ENCODE data around the gene BRD7.

The BRD7 gene

GRCh38 chr16:50275428-50276325 lies 93.1 kb downstream of the BRD7 start:
- Histone ChIP-seq H3K27ac (replicated peaks; ENCODE audit: low read length) (no peak overlapping the region), H3K4me1 (ENCODE audit: control insufficient read depth in 2 of 2, insufficient read depth in 1 of 2, low read depth in 1 of 2, low read length in 2 of 2) (no peaks in the 10 kb centered on the region), H3K9ac (ENCODE audit: low read depth, low read length, poor library complexity) (no peak overlapping the region), H2AK5ac (ENCODE audit: low read depth, low read length) (no peak overlapping the region), H3K18ac (ENCODE audit: low read length) (peak overlapping the region; percentile 54), H3K4me3 (ENCODE audit: low read length in 2 of 2) (no peak overlapping the region), H3K4me2 (ENCODE audit: insufficient read depth, low read length, poor library complexity, severe bottlenecking) (no peak overlapping the region), H2BK5ac (ENCODE audit: low read length) (no peak overlapping the region), H3K9me3 (replicated peaks in 1 of 2; ENCODE audit: control insufficient read depth in 2 of 2, insufficient read depth in 1 of 2, low read depth in 1 of 2, low read length in 2 of 2) (no peaks in the 10 kb centered on the region), H3K4ac (ENCODE audit: low read length) (no peak overlapping the region), H3K23ac (ENCODE audit: low read depth, low read length, poor library complexity) (no peak overlapping the region), H3K79me1 (ENCODE audit: low read depth, low read length) (no peaks in the 10 kb centered on the region), H4K8ac (ENCODE audit: low read depth, low read length) (no peak overlapping the region), H2BK15ac (ENCODE audit: low read length) (no peak overlapping the region), H4K91ac (ENCODE audit: low read depth, low read length, poor library complexity) (no peak overlapping the region), H3K36me3 (replicated peaks in 1 of 2; ENCODE audit: control insufficient read depth in 2 of 2, insufficient read depth in 2 of 2, low read length in 2 of 2) (no peaks in the 10 kb centered on the region), H2BK120ac (ENCODE audit: low read depth, low read length) (no peak overlapping the region), H3K27me3 (ENCODE audit: control insufficient read depth in 3 of 3, insufficient read depth in 3 of 3, low read depth in 1 of 3, low read length in 3 of 3) (no peaks in the 10 kb centered on the region), H3K14ac (ENCODE audit: low read length) (no peak overlapping the region), H2BK12ac (ENCODE audit: low read length) (no peak overlapping the region), H2AFZ (ENCODE audit: low read length) (no peak overlapping the region)
- no CpG with 5 or more reads among the region's 12 CpGs for WGBS, 2 donors (ENCODE audit: extremely low coverage in 2 of 2, insufficient read length in 2 of 2, insufficient replicate concordance in 1 of 2)
- no peak for DNase-seq (ENCODE audit: low spot score)

DNA sequence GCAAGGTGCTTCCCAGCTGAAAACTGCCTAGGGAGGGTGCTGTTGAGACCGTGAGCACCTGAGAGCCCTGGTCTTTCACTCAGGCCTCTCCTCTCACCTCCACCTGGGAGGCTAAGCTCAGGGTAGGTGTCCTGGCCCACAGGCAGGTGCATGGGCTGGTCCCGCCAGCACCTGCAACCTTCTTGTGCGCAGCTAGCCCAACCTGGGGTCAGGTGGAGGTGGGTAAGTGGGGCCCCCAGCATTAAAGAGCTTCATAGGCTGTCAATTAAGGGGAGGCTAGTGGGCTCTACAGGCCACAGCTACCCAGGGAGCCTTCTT lies 93.7 kb downstream of the BRD7 start:
- no peak overlapping the region for H2AK5ac ChIP-seq (ENCODE audit: low read depth, low read length)
- no peak overlapping the region for H2BK15ac ChIP-seq (ENCODE audit: low read length)
- no peak overlapping the region for H3K23ac ChIP-seq (ENCODE audit: low read depth, low read length, poor library complexity)
- no peaks in the 10 kb centered on the region for H3K27me3 ChIP-seq (ENCODE audit: control insufficient read depth in 3 of 3, insufficient read depth in 3 of 3, low read depth in 1 of 3, low read length in 3 of 3)
- H3K27ac ChIP-seq (replicated peaks; ENCODE audit: low read length), result no peak overlapping the region
- H3K14ac ChIP-seq (ENCODE audit: low read length), result no peak overlapping the region
- no peaks in the 10 kb centered on the region for H3K36me3 ChIP-seq (replicated peaks in 1 of 2; ENCODE audit: control insufficient read depth in 2 of 2, insufficient read depth in 2 of 2, low read length in 2 of 2)
- no peak overlapping the region for H3K9ac ChIP-seq (ENCODE audit: low read depth, low read length, poor library complexity)
- no peak overlapping the region for H3K18ac ChIP-seq (ENCODE audit: low read length)
- H3K4me2 ChIP-seq (ENCODE audit: insufficient read depth, low read length, poor library complexity, severe bottlenecking), result no peak overlapping the region
- no peak overlapping the region for H3K4ac ChIP-seq (ENCODE audit: low read length)
- no peak overlapping the region for H3K4me3 ChIP-seq (ENCODE audit: low read length in 2 of 2)
- H2BK120ac ChIP-seq (ENCODE audit: low read depth, low read length), result no peak overlapping the region
- no peak overlapping the region for H4K8ac ChIP-seq (ENCODE audit: low read depth, low read length)
- H2AFZ ChIP-seq (ENCODE audit: low read length), result no peak overlapping the region
- H3K4me1 ChIP-seq (ENCODE audit: control insufficient read depth in 2 of 2, insufficient read depth in 1 of 2, low read depth in 1 of 2, low read length in 2 of 2), result no peaks in the 10 kb centered on the region
- H2BK5ac ChIP-seq (ENCODE audit: low read length), result no peak overlapping the region
- DNase-seq (ENCODE audit: low spot score), result no peak
- no peak overlapping the region for H2BK12ac ChIP-seq (ENCODE audit: low read length)
- H4K91ac ChIP-seq (ENCODE audit: low read depth, low read length, poor library complexity), result no peak overlapping the region
- no CpG with 5 or more reads among the region's 3 CpGs for WGBS, 2 donors (ENCODE audit: extremely low coverage in 2 of 2, insufficient read length in 2 of 2, insufficient replicate concordance in 1 of 2)
- no peaks in the 10 kb centered on the region for H3K9me3 ChIP-seq (replicated peaks in 1 of 2; ENCODE audit: control insufficient read depth in 2 of 2, insufficient read depth in 1 of 2, low read depth in 1 of 2, low read length in 2 of 2)
- H3K79me1 ChIP-seq (ENCODE audit: low read depth, low read length), result no peaks in the 10 kb centered on the region

DNA sequence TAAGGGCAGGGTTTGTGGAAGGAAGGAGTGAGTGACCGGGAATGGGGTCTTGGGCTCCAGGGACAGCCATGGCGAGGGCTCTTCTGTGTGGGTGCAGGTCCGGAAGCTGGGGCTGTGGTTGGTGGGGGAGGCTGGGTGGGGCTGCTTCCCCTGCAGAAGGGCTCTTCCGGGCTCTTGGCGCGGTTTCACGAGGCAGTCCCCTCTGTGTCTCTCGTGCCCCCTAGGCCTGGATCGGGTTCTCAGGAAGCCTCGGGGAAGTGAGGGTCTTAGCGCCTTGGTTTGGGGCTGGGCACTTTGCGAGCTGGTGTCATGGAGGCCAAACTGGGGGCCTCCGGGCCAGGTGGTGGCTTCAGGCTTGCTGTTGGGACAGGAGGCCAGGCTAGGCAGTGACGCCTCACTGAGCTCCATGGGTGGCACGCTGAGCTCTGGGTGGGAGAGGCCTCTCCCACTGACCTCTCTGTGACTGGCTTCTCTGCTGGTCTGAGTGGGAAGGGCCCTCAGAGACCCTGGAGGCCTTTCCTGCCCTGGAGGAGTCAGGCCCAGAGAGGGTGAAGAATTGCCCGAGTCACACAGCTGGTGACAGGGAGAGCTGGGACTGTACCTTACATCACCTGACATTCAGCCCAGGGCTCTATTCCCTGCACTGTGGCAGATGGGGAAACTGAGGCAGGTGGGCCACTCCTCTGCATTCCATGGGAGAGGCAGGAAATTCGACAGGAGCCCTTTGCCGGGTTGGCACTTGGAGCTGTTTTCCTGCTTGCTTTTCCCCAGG lies 94.3 kb downstream of the BRD7 start:
- WGBS, 2 donors (ENCODE audit: extremely low coverage in 2 of 2, insufficient read length in 2 of 2, insufficient replicate concordance in 1 of 2), result no CpG with 5 or more reads among the region's 18 CpGs
- no peaks in the 10 kb centered on the region for H3K9me3 ChIP-seq (replicated peaks in 1 of 2; ENCODE audit: control insufficient read depth in 2 of 2, insufficient read depth in 1 of 2, low read depth in 1 of 2, low read length in 2 of 2)
- H2AFZ ChIP-seq (ENCODE audit: low read length), result no peak overlapping the region
- no peak overlapping the region for H3K14ac ChIP-seq (ENCODE audit: low read length)
- no peak overlapping the region for H3K23ac ChIP-seq (ENCODE audit: low read depth, low read length, poor library complexity)
- H2AK5ac ChIP-seq (ENCODE audit: low read depth, low read length), result peak overlapping the region; percentile 1
- H2BK15ac ChIP-seq (ENCODE audit: low read length), result no peak overlapping the region
- no peak overlapping the region for H3K27ac ChIP-seq (replicated peaks; ENCODE audit: low read length)
- H3K36me3 ChIP-seq (replicated peaks in 1 of 2; ENCODE audit: control insufficient read depth in 2 of 2, insufficient read depth in 2 of 2, low read length in 2 of 2), result no peaks in the 10 kb centered on the region
- H3K18ac ChIP-seq (ENCODE audit: low read length), result peak overlapping the region; percentile 63
- no peaks in the 10 kb centered on the region for H3K79me1 ChIP-seq (ENCODE audit: low read depth, low read length)
- no peak overlapping the region for H2BK120ac ChIP-seq (ENCODE audit: low read depth, low read length)
- no peak overlapping the region for H3K9ac ChIP-seq (ENCODE audit: low read depth, low read length, poor library complexity)
- no peak overlapping the region for H4K8ac ChIP-seq (ENCODE audit: low read depth, low read length)
- no peaks in the 10 kb centered on the region for H3K27me3 ChIP-seq (ENCODE audit: control insufficient read depth in 3 of 3, insufficient read depth in 3 of 3, low read depth in 1 of 3, low read length in 3 of 3)
- no peak for DNase-seq (ENCODE audit: low spot score)
- no peak overlapping the region for H2BK5ac ChIP-seq (ENCODE audit: low read length)
- no peak overlapping the region for H3K4me3 ChIP-seq (ENCODE audit: low read length in 2 of 2)
- H3K4me1 ChIP-seq (ENCODE audit: control insufficient read depth in 2 of 2, insufficient read depth in 1 of 2, low read depth in 1 of 2, low read length in 2 of 2), result no peaks in the 10 kb centered on the region
- no peak overlapping the region for H4K91ac ChIP-seq (ENCODE audit: low read depth, low read length, poor library complexity)
- H3K4me2 ChIP-seq (ENCODE audit: insufficient read depth, low read length, poor library complexity, severe bottlenecking), result no peak overlapping the region
- H2BK12ac ChIP-seq (ENCODE audit: low read length), result peak overlapping the region; percentile 76
- no peak overlapping the region for H3K4ac ChIP-seq (ENCODE audit: low read length)

GRCh38 chr16:50273888-50274325 lies 94.9 kb downstream of the BRD7 start:
- no peak overlapping the region for H2BK12ac ChIP-seq (ENCODE audit: low read length)
- no CpG with 5 or more reads among the region's 13 CpGs for WGBS, 2 donors (ENCODE audit: extremely low coverage in 2 of 2, insufficient read length in 2 of 2, insufficient replicate concordance in 1 of 2)
- H3K4ac ChIP-seq (ENCODE audit: low read length), result no peak overlapping the region
- no peak overlapping the region for H3K4me2 ChIP-seq (ENCODE audit: insufficient read depth, low read length, poor library complexity, severe bottlenecking)
- peak overlapping the region; percentile 18 for H3K18ac ChIP-seq (ENCODE audit: low read length)
- H3K4me1 ChIP-seq (ENCODE audit: control insufficient read depth in 2 of 2, insufficient read depth in 1 of 2, low read depth in 1 of 2, low read length in 2 of 2), result no peaks in the 10 kb centered on the region
- H4K91ac ChIP-seq (ENCODE audit: low read depth, low read length, poor library complexity), result no peak overlapping the region
- H3K79me1 ChIP-seq (ENCODE audit: low read depth, low read length), result no peaks in the 10 kb centered on the region
- no peak overlapping the region for H3K14ac ChIP-seq (ENCODE audit: low read length)
- H3K9me3 ChIP-seq (replicated peaks in 1 of 2; ENCODE audit: control insufficient read depth in 2 of 2, insufficient read depth in 1 of 2, low read depth in 1 of 2, low read length in 2 of 2), result no peaks in the 10 kb centered on the region
- H3K36me3 ChIP-seq (replicated peaks in 1 of 2; ENCODE audit: control insufficient read depth in 2 of 2, insufficient read depth in 2 of 2, low read length in 2 of 2), result no peaks in the 10 kb centered on the region
- no peak overlapping the region for H2AFZ ChIP-seq (ENCODE audit: low read length)
- no peak overlapping the region for H4K8ac ChIP-seq (ENCODE audit: low read depth, low read length)
- H2BK120ac ChIP-seq (ENCODE audit: low read depth, low read length), result no peak overlapping the region
- H2AK5ac ChIP-seq (ENCODE audit: low read depth, low read length), result peak overlapping the region; percentile 24
- H3K23ac ChIP-seq (ENCODE audit: low read depth, low read length, poor library complexity), result peak overlapping the region; percentile 45
- H3K4me3 ChIP-seq (ENCODE audit: low read length in 2 of 2), result peak overlapping the region in 1 of 2 donors; percentile 26
- no peak for DNase-seq (ENCODE audit: low spot score)
- no peaks in the 10 kb centered on the region for H3K27me3 ChIP-seq (ENCODE audit: control insufficient read depth in 3 of 3, insufficient read depth in 3 of 3, low read depth in 1 of 3, low read length in 3 of 3)
- H2BK5ac ChIP-seq (ENCODE audit: low read length), result no peak overlapping the region
- no peak overlapping the region for H3K27ac ChIP-seq (replicated peaks; ENCODE audit: low read length)
- no peak overlapping the region for H2BK15ac ChIP-seq (ENCODE audit: low read length)
- no peak overlapping the region for H3K9ac ChIP-seq (ENCODE audit: low read depth, low read length, poor library complexity)
